Measurements from ENCODE around the gene ZNF878. TPM values are rescaled to one million over a fixed set of nuclear protein-coding genes. Genes with fewer than 3 reads are reported as not detected.
A peak's percentile ranks its signal among the peaks of the same experiment; 100 is the strongest.

ZNF878 gene
- total and polyA plus RNA-seq, 2 of the 13 experiments (the other 11 are each of a cell fraction or from before 2014, with no cell fraction given) = 0.46 to 5.2 TPM

DNA sequence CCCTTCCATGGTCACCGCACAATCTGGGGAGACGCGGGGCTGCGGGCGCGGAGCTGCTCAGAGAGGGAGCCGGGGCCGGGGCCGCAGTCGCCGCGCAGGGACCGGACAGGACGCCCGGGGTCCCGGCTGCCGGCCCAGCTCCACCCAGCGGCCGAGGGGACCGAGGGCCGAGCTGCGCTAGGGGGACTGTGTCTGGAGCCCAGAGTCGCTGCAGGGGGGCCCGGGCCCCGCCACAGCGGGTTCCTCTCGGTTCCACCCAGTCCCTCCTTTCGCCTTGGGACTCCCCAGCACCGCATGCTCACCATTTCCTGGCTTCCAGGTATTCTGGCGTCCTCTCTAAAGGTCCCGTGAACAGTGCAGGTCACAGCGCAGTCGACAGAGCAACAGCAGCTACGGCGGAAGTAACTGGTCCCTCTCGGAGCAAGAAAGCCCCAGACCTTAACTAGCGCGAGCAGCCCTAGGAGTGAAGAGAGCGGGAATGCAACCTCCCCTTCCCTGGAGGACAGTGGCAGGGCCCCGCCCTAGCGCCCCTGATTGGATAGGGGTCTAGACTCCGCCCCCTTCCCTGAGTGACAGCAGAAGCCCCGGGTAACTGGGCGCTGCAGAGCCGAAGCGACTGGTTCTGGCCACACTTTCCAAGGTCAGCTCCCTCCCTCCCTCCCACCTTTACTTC is at the start of gene ZNF878 (continued):
- TF ChIP-seq ZNF720 (CRISPR knock-in tag; IDR thresholded peaks at IDR 0.05) = no peak
- no peak for TF ChIP-seq TSC22D2 (CRISPR knock-in tag; IDR thresholded peaks at IDR 0.05; ENCODE audit: borderline replicate concordance)
- TF ChIP-seq, protein P1, sequence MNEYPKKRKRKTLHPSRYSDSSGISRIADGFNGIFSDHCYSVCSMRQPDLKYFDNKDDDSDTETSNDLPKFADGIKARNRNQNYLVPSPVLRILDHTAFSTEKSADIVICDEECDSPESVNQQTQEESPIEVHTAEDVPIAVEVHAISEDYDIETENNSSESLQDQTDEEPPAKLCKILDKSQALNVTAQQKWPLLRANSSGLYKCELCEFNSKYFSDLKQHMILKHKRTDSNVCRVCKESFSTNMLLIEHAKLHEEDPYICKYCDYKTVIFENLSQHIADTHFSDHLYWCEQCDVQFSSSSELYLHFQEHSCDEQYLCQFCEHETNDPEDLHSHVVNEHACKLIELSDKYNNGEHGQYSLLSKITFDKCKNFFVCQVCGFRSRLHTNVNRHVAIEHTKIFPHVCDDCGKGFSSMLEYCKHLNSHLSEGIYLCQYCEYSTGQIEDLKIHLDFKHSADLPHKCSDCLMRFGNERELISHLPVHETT (CRISPR knock-in tag; conservative IDR thresholded peaks at IDR 0.05) = no peak; the same call in 1 of the 2 replicates
- TF ChIP-seq ZHX1 (CRISPR knock-in tag; IDR thresholded peaks at IDR 0.05; ENCODE audit: low read depth) = no peak
- no peak for TF ChIP-seq RERE (CRISPR knock-in tag; IDR thresholded peaks at IDR 0.05; ENCODE audit: low read depth)
- peak; percentile 92; the same call in 1 of the 2 replicates for TF ChIP-seq RFXAP (CRISPR knock-in tag; IDR thresholded peaks at IDR 0.05; ENCODE audit: borderline replicate concordance)
- peak; percentile 57; the same call in 1 of the 2 replicates for TF ChIP-seq BRCA1 (CRISPR knock-in tag; IDR thresholded peaks at IDR 0.05)
- TF ChIP-seq, protein P2, sequence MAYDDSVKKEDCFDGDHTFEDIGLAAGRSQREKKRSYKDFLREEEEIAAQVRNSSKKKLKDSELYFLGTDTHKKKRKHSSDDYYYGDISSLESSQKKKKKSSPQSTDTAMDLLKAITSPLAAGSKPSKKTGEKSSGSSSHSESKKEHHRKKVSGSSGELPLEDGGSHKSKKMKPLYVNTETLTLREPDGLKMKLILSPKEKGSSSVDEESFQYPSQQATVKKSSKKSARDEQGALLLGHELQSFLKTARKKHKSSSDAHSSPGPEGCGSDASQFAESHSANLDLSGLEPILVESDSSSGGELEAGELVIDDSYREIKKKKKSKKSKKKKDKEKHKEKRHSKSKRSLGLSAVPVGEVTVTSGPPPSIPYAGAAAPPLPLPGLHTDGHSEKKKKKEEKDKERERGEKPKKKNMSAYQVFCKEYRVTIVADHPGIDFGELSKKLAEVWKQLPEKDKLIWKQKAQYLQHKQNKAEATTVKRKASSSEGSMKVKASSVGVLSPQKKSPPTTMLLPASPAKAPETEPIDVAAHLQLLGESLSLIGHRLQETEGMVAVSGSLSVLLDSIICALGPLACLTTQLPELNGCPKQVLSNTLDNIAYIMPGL (CRISPR knock-in tag; IDR thresholded peaks at IDR 0.05; ENCODE audit: borderline replicate concordance in 1 of 2, low read depth in 1 of 2) = peak; percentile 54 to 82; a peak in 3 of 4 replicates
- no peak for TF ChIP-seq FUBP1 (CRISPR knock-in tag; IDR thresholded peaks at IDR 0.05; ENCODE audit: borderline replicate concordance)
- TF ChIP-seq EP300 (IDR thresholded peaks at IDR 0.05; ENCODE audit: low read depth in 2 of 2, low read length in 2 of 2) = no peak
- no peak for TF ChIP-seq EP300 (CRISPR knock-in tag; IDR thresholded peaks at IDR 0.05; ENCODE audit: borderline replicate concordance)
- peak; percentile 99 for TF ChIP-seq POLR2G (IDR thresholded peaks at IDR 0.05; ENCODE audit: low read depth, low read length)
- no peak for TF ChIP-seq FOXA1 (IDR thresholded peaks at IDR 0.05)
- TF ChIP-seq FOXA1 (CRISPR knock-in tag; IDR thresholded peaks at IDR 0.05) = no peak
- TF ChIP-seq NFRKB (IDR thresholded peaks at IDR 0.05) = no peak
- TF ChIP-seq KDM6A (CRISPR knock-in tag; IDR thresholded peaks at IDR 0.05; ENCODE audit: low read depth) = no peak
